ENCODE measurements around the gene TUBB8. TPM values are rescaled to one million over a fixed set of nuclear protein-coding genes. Genes with fewer than 3 reads are reported as not detected.
"Not testable (repeated sequence)": the region's sequence is repeated elsewhere in the genome, so short reads cannot be mapped to it uniquely, and the experiment has no call there.

Gene TUBB8
- total RNA-seq, 4 donors from 2014 or later, result 0.88 TPM; not detected in 3

DNA sequence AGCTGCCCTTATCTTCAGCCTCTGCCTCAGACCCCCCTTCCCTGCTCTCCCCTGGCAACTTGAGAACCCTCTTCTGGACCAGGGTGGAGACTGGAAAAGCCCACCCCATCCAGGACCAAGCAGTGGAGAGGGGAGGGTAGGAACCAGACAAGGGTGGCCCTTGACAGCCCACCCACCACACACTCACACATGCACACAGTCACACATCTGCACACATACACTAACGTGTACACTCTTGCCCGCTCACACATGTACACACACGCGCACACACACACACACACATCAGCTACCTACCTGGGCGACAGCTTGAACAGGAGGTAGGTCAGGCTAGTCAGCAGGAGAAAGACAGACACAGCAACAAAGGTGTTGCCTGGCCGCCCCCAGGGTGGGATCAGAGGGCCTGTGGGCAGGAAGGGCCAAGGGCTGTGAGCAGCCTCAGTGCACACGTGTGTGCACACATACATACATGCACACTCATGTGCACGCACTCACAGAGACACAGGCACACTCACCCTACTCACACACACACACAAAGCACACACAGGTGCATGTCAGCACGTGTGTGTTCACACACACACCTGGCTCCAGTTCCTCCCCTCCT is 34.9 kb upstream of the TUBB8 start:
- ATAC-seq (ENCODE audit: low FRiP score) (no peak), DNase-seq (ENCODE audit: low spot score) (no peak)
- TF ChIP-seq, protein P1, sequence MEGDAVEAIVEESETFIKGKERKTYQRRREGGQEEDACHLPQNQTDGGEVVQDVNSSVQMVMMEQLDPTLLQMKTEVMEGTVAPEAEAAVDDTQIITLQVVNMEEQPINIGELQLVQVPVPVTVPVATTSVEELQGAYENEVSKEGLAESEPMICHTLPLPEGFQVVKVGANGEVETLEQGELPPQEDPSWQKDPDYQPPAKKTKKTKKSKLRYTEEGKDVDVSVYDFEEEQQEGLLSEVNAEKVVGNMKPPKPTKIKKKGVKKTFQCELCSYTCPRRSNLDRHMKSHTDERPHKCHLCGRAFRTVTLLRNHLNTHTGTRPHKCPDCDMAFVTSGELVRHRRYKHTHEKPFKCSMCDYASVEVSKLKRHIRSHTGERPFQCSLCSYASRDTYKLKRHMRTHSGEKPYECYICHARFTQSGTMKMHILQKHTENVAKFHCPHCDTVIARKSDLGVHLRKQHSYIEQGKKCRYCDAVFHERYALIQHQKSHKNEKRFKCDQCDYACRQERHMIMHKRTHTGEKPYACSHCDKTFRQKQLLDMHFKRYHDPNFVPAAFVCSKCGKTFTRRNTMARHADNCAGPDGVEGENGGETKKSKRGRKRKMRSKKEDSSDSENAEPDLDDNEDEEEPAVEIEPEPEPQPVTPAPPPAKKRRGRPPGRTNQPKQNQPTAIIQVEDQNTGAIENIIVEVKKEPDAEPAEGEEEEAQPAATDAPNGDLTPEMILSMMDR (IDR thresholded peaks at IDR 0.05), result no peak

DNA sequence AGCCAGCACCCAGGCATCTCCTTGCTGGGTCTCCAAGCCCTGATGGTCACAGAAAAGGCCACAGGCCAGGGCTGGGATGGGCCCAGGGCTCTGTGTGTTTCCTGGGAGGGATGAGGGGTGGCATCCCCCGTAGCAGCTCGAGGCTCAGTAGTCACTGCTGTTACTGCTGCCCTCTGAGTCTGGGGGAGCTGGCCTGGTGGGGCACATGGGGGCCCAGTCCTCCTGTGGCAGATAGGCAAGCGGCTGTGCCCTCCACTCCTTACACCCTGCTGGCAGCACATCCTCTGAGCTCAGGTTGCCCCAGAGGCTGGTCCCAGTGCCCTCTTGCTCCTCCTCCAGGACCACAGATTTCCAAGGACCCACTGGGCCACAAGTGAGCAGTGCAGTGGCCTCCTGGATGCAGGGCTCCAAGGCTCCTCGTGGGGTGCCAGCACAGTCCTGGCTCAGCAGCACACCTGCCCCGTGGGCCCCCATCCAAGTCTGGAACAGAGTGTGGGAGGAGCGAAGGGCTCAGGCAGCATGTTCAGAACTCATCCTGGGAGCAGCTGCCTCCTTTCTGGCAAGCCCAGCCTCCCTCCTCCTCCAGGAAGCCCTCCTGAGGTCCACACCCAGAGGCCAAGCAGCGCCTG is 31.5 kb upstream of the TUBB8 start:
- TF ChIP-seq, protein P1 (IDR thresholded peaks at IDR 0.05), result no peak
- DNase-seq (ENCODE audit: low spot score), result no peak
- no peak for ATAC-seq (ENCODE audit: low FRiP score)

DNA sequence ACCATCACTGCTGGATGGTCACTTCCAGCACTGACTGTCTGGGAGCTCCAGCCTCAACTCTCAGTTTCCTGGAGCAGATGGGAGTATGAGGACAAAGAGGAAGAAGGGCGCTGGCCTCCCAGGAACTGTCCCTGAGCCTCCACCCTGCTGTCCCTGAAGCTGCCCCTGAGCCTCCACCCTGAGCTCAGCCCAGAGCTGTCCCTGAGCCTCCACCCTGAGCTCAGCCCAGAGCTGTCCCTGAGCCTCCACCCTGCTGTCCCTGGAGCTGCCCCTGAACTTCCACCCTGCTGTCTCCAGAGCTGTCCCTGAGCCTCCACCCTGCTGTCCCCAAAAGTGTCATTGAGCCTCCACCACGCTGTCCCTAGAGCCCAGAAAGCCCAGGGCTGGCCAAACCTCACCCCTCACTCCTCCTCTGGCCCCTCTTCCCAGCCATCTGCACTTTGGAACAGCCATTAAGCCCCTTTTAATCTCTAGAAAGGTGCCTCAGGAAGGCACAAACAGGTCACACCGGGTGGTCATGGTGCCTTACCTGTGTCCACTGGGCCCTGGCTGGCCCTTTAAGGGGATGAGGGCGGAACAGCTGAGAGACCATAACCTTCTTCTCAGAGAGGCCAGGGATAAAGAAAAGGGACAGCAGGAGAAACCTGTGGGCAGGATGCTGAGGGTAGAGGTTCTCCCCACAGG is 30.6 kb upstream of the TUBB8 start:
- no peak for DNase-seq (ENCODE audit: low spot score)
- TF ChIP-seq, protein P1 (IDR thresholded peaks at IDR 0.05), result no peak
- ATAC-seq (ENCODE audit: low FRiP score), result no peak

DNA sequence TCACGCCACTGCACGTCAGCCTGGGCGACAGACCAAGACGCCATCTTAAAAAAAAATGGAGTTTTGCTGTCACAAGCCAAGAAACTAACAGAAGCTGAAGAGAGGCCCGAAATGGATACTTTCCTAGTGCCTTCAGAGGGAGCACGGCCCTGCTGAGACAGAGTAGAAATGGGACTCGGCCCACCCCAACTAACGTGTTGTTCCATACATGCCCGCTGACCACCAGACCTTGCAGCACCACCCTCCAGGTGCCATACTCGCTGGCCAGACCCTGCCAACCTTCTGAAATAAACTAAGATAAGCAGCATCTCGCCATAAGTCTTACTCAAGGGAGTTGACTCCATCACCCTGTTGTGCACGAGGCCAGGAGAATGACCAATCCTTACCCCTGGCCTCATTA is 29.5 kb upstream of the TUBB8 start:
- TF ChIP-seq, protein P1 (IDR thresholded peaks at IDR 0.05), result no peak
- no peak for DNase-seq (ENCODE audit: low spot score)
- no peak for ATAC-seq (ENCODE audit: low FRiP score)

DNA sequence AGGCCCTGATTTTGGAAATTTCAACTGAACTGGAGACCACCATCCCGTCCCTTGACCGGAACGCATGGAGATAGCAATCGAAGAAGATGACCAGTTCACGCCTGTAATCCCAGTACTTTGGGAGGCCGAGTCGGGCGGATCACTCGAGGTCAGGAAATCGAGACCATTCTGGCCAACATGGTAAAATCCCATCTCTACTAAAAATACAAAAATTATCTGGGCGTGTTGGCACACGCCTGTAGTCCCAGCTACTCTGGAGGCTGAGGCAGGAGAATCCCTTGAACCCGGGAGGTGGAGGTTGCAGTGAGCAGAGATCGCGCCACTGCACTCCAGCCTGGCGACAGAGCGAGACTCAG is 25.1 kb upstream of the TUBB8 start:
- not testable (repeated sequence) for DNase-seq (ENCODE audit: low spot score); ATAC-seq (ENCODE audit: low FRiP score)

DNA sequence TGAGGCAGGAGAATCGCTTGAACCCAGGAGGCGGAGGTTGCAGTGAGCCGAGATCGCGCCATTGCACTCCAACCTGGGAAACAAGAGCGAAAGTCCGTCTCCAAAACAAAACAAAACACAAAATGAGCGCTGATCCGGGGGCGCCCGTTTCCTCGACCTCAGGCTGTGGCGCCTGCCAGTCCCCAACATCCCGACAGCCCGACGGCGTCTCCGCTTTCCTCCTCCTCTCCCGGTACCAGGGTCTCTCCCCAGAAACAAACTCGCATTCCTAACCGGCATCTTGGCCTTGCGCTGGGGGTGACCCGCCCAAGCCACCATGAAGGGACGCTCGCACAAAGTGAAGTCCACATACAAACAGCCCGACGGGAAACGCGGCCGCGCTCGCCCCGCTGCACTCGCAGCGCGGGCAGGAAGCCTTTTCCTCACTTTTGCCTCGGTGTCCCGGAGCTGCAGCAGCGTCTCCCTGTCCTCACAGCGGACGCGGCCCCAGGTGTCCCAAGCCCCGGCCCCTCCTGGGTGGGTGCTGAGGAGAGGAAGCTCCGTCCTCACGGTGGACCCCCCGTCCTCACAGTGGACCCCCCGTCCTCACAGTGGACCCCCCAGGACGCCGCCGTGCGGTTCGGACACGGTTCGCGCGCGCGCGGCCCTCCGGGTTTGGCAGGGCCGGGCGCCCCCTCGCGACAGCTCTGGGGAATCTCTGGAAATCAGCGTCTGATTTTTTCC is 24.6 kb upstream of the TUBB8 start:
- peak; percentile 54 for ATAC-seq (ENCODE audit: low FRiP score)
- not testable (repeated sequence) for DNase-seq (ENCODE audit: low spot score)

DNA sequence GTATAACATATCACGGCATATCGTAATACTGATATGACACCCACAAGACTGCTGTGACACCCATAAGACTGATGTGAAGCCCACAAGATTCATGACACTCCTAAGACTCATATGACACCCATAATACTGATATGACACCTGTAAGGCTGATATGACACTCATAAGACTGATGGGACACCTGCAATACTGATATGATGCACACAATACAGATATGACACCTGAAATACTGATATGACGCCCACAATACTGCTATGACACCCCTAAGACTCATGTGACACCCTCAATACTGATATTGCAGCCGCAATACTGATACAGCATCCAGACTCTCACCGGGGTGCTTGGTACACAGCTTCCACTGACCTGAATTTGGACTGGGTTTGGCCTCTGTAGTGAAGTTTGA is 19.1 kb upstream of the TUBB8 start:
- DNase-seq (ENCODE audit: low spot score); ATAC-seq (ENCODE audit: low FRiP score): not testable (repeated sequence)

DNA sequence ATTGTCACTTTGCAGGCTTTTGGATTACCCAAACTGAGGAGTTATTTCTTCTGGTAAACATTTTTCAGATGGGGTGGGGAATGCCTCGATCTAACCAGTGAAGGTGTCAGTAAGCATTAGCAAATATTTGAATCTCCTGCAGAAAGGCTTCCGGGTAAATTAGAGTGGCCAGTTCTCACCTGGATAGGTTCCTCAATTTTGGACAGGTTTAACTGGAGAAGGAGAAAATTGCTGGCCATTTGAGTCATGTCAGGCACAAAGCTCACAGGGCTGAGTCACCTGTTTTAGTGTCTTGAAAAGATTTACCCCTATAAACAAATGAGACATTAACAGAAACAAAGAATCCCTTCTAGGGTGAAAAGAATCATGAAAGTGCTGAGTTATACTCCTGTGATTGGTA is 830 bp upstream of the TUBB8 start:
- DNase-seq (ENCODE audit: low spot score); ATAC-seq (ENCODE audit: low FRiP score): not testable (repeated sequence)

DNA sequence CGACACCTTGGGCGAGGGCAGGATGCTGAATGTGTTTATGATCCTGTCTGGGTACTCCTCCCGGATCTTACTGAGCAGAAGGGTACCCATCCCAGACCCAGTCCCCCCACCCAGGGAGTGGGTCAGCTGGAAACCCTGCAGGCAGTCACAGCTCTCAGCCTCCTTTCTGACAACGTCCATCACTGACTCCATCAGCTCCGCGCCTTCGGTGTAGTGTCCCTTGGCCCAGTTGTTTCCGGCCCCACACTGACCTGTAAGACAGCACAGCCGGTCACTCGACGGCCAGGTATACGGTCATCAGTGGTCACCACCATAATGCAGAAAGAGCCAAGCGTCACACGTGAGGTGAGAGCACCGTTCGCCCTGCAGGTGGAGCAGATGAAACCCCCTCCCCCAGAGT is 1.2 kb downstream of the TUBB8 start:
- DNase-seq (ENCODE audit: low spot score), result not testable (repeated sequence)

DNA sequence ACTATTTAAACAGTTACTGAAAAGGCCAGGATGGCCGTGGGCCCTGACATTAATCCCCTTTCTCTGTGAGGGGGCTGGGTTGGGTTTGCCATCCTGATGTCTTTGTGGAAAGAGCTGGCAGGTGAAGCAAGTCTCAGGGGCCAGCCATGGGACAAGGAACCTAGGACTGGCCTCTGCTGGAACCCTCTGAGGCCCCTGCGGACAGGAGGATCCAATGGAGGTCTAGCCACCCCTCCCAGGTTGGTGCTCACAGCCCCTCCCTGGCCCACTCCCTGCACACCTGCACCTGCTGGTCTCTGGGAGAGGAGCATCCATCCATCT is 35.8 kb downstream of the TUBB8 start:
- ATAC-seq (ENCODE audit: low FRiP score), result peak; percentile 48
- not testable (repeated sequence) for DNase-seq (ENCODE audit: low spot score)

More for the DNA sequence above, 1.2 kb downstream of the TUBB8 start:
- ATAC-seq (ENCODE audit: low FRiP score), result not testable (repeated sequence)

DNA sequence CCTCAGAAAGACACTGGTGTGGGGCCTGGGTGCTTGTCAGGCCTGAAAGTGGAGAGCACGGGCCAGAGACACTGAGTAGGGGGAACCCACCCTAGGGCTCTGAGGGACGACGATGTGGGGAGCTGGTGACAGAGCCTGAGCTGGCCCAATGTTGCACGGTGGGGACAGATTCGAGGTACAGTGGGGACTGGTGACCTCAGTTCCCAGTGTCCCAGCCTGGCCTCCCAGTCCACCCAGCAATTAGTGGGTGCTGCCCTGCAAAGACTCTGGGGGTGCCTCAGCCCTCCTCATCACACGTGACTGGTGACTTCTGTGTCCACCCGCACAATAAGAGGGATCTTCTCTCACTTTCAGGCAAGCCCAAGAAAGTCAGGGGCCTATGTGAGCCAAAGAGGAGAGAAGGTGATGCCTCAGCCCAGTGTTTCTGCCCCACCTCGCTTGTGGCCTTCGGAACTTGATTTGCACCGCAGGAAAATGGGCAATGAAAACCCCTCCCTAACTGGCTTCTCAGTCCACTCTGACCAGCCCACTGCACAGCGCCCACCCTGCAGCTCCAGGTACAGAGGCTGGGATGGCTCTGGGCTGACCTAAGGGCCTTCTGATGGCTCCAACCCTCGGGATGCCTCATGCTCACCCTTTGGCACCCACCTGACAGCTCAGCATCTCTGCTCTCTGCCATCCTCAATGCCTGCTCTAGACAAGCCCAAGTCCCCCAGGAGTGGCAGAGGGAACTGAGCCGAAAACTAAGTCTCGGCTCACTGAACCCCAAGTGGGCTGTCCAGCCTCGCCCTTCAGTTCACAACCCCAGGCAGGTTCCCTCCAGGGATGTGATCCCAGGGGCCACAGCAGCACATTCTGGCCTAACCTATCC is 36.4 kb downstream of the TUBB8 start:
- DNase-seq (ENCODE audit: low spot score), result not testable (repeated sequence)
- peak; percentile 82 for ATAC-seq (ENCODE audit: low FRiP score)

DNA sequence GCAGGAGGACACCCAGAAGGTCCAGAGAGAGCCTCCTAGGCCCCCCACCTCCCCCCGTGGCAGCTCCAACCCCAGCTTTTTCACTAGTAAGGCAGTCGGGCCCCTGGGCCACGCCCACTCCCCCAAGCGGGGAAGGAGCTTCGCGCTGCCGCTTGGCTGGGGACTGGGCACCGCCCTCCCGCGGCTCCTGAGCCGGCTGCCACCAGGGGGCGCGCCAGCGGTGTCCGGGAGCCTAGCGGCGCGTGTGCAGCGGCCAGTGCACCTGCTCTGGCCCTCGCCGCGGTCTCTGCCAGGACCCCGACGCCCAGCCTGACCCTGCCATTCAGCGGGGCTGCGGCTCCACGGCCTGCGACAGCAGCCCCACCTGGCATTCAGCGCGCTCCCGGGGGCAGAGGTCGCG is 37.8 kb downstream of the TUBB8 start:
- not testable (repeated sequence) for DNase-seq (ENCODE audit: low spot score); ATAC-seq (ENCODE audit: low FRiP score)

DNA sequence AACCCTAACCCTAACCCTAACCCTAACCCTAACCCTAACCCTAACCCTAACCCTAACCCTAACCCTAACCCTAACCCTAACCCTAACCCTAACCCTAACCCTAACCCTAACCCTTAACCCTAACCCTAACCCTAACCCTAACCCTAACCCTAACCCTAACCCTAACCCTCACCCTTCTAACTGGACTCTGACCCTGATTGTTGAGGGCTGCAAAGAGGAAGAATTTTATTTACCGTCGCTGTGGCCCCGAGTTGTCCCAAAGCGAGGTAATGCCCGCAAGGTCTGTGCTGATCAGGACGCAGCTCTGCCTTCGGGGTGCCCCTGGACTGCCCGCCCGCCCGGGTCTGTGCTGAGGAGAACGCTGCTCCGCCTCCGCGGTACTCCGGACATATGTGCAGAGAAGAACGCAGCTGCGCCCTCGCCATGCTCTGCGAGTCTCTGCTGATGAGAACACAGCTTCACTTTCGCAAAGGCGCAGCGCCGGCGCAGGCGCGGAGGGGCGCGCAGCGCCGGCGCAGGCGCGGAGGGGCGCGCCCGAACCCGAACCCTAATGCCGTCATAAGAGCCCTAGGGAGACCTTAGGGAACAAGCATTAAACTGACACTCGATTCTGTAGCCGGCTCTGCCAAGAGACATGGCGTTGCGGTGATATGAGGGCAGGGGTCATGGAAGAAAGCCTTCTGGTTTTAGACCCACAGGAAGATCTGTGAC is 38.7 kb downstream of the TUBB8 start:
- DNase-seq (ENCODE audit: low spot score); ATAC-seq (ENCODE audit: low FRiP score): not testable (repeated sequence)
